Tibial nerve (tissue), 4 donors: ENCODE measurements around the gene B3GNT5. TPM values are rescaled to one million over a fixed set of nuclear protein-coding genes. Genes with fewer than 3 reads are reported as not detected.

Experiments used
- DNase-seq, 2 donors: peaks; one replicate each; pipeline ENCODE4 v3.0.0-alpha.2; 2019; ENCODE audit warnings: low spot score in 2 of 2
- H3K27ac ChIP-seq, 4 donors: fragments of 200-600 bp; sonication (generic) in 3 of 4; one replicate each; pipeline ENCODE4 v1.5.1; 2017 to 2019; ENCODE audit warnings: mild to moderate bottlenecking in 1 of 4
- H3K27me3 ChIP-seq, 2 donors: fragments of 200-600 bp; sonication (generic) in 1 of 2; one replicate each; pipeline versions ENCODE4 v1.5.1 to v1.6.0; 2017 to 2019
- H3K36me3 ChIP-seq, 3 donors: fragments of 200-600 bp; sonication (generic); one replicate each; pipeline ENCODE4 v1.5.1; 2018 to 2019
- H3K4me1 ChIP-seq, 4 donors: fragments of 200-600 bp; sonication (generic) in 3 of 4; one replicate each; pipeline ENCODE4 v1.5.1; 2017 to 2019
- H3K4me3 ChIP-seq, 4 donors: fragments of 200-600 bp; sonication (generic) in 3 of 4; one replicate each; pipeline ENCODE4 v1.5.1; 2017 to 2019; ENCODE audit warnings: mild to moderate bottlenecking in 1 of 4, moderate library complexity in 1 of 4
- H3K9me3 ChIP-seq, 4 donors: fragments of 200-600 bp; sonication (generic) in 3 of 4; one replicate each; pipeline ENCODE4 v1.5.1; 2017 to 2019
- CTCF ChIP-seq, 5 experiments: fragments of 200-600 bp in 3 of 5; fragments of 450-650 bp in 2 of 5; sonication (generic) in 3 of 5; IDR thresholded peaks; one replicate each; pipeline ENCODE4 v1.5.1; 2016 to 2019; ENCODE audit warnings: antibody characterized with exemption in 5 of 5, mild to moderate bottlenecking in 3 of 5, moderate library complexity in 2 of 5
- EP300 ChIP-seq, 2 donors: sonication (generic); formaldehyde crosslinking; IDR thresholded peaks; one replicate each; pipeline ENCODE4 v1.6.1; 2017; ENCODE audit warnings: antibody characterized with exemption in 2 of 2, mild to moderate bottlenecking in 1 of 2
- POLR2A ChIP-seq, 2 donors: fragments of 450-650 bp; IDR thresholded peaks; one replicate each; pipeline ENCODE4 v1.6.1; 2017; ENCODE audit warnings: antibody characterized with exemption in 2 of 2, mild to moderate bottlenecking in 2 of 2, moderate library complexity in 2 of 2
- WGBS, 2 donors: methylation state at CpG; one replicate each; pipeline ENCODE4 v1.1.5; 2018; 5-methylcytosine and 5-hydroxymethylcytosine counted together
- total RNA-seq, 4 donors: library from RNA; depleted of rRNA; stranded (reverse); fragments of >200 nt; gene quantifications; one replicate each; pipeline ENCODE4 v1.1.0, GENCODE V29; 2016

The B3GNT5 gene
- total RNA-seq, 4 donors from 2014 or later, result 7.1 to 10.7 (median 9.2) TPM

- 1% methylated on average over 23 to 54 of the region's 111 CpGs for WGBS, 2 donors
- Histone ChIP-seq H3K36me3 (no peaks in the 10 kb centered on the region), H3K27ac (peak overlapping the region; percentile 86 to 98 (median 95)), H3K27me3 (no peaks in the 10 kb centered on the region), H3K9me3 (no peaks in the 10 kb centered on the region), H3K4me1 (peaks cover 0 to 20% (median 5%) of the 10 kb centered on the region in 4 donors), H3K4me3 (peak overlapping the region; percentile 56 to 72 (median 70))
- no peak for TF ChIP-seq CTCF (IDR thresholded peaks at IDR 0.05)
- TF ChIP-seq POLR2A (IDR thresholded peaks at IDR 0.05), result peak in 1 of 2 donors; percentile 38
- TF ChIP-seq EP300 (IDR thresholded peaks at IDR 0.05), result peak in 1 of 2 donors; percentile 80
- peak; percentile 44 to 48 for DNase-seq
These were observed 754 bp downstream of the B3GNT5 start for GRCh38 chr3:183253528-183254486.

GRCh38 chr3:183254487-183255347, 1.7 kb downstream of the B3GNT5 start:
- Histone ChIP-seq H3K27me3 (no peaks in the 10 kb centered on the region), H3K4me1 (peaks cover 0 to 21% (median 7%) of the 10 kb centered on the region in 4 donors), H3K4me3 (peak overlapping the region; percentile 56 to 72 (median 70)), H3K27ac (peak overlapping the region; percentile 86 to 98 (median 95)), H3K9me3 (no peaks in the 10 kb centered on the region), H3K36me3 (no peaks in the 10 kb centered on the region)
- TF ChIP-seq POLR2A (IDR thresholded peaks at IDR 0.05), result no peak
- no peak for TF ChIP-seq EP300 (IDR thresholded peaks at IDR 0.05)
- no peak for DNase-seq
- 16 to 25% methylated on average over 34 to 46 of the region's 49 CpGs for WGBS, 2 donors

DNA sequence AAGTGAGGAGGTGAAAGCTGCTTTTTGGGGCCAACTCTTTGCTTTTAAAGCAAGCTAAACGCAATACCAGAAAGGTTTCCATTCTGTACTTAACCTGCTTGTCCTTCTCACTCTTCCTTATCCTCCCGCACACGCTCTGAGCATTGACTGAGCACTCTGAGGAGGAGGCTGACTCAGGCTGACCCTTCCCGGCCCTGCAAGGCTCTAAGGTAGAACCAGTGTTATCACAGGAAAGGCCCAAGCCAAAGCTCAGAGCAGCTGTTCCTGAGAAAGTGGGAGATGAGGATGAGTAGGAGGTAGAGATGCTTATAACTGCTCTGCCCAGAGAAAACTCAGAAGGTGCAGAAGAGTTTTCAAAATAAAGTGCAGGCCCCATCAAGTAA, 2.3 kb downstream of the B3GNT5 start:
- H3K4me1 ChIP-seq, result peaks cover 0 to 27% (median 9%) of the 10 kb centered on the region in 4 donors
- peak overlapping the region; percentile 37 to 98 (median 95) for H3K27ac ChIP-seq
- no peaks in the 10 kb centered on the region for H3K36me3 ChIP-seq
- peak overlapping the region; percentile 56 to 72 (median 70) for H3K4me3 ChIP-seq
- TF ChIP-seq POLR2A (IDR thresholded peaks at IDR 0.05), result no peak
- no peak for TF ChIP-seq EP300 (IDR thresholded peaks at IDR 0.05)
- TF ChIP-seq CTCF (IDR thresholded peaks at IDR 0.05), result no peak
- no peaks in the 10 kb centered on the region for H3K9me3 ChIP-seq
- no peaks in the 10 kb centered on the region for H3K27me3 ChIP-seq
- 72 to 79% methylated on average over 4 of the region's 4 CpGs for WGBS, 2 donors
- DNase-seq, result no peak

DNA sequence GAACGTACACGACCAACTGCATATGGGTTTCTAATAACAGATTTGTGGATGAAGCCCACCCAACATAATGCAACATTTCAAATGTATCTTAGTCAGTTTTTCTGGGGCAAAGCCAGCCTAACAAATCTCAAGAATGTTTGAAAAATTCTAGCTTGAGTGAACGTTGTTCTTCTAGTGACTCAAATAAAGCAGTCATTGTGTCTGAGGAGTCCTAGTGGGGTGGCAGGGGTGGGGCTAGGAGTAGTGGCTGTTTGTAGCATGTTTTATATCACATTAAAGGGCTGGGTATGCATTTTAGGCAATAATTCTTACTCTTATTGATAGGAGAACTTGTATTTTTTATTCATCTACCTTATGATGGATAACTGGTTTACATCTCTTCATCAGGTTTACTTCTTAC, 6.0 kb downstream of the B3GNT5 start:
- no peaks in the 10 kb centered on the region for H3K27me3 ChIP-seq
- no peak overlapping the region for H3K4me3 ChIP-seq
- no peak for DNase-seq
- no peaks in the 10 kb centered on the region for H3K36me3 ChIP-seq
- H3K27ac ChIP-seq, result peak overlapping the region; percentile 76 to 98 (median 86)
- peaks cover 0 to 54% (median 23%) of the 10 kb centered on the region in 4 donors for H3K4me1 ChIP-seq
- TF ChIP-seq EP300 (IDR thresholded peaks at IDR 0.05) (no peak), CTCF (IDR thresholded peaks at IDR 0.05) (no peak), POLR2A (IDR thresholded peaks at IDR 0.05) (no peak)
- no peaks in the 10 kb centered on the region for H3K9me3 ChIP-seq
- 51 to 52% methylated on average over 3 of the region's 3 CpGs for WGBS, 2 donors

GRCh38 chr3:183259621-183260020, 6.6 kb downstream of the B3GNT5 start:
- TF ChIP-seq EP300 (IDR thresholded peaks at IDR 0.05) (no peak), POLR2A (IDR thresholded peaks at IDR 0.05) (no peak), CTCF (IDR thresholded peaks at IDR 0.05) (no peak)
- H3K4me1 ChIP-seq, result peaks cover 0 to 59% (median 26%) of the 10 kb centered on the region in 4 donors
- H3K9me3 ChIP-seq, result no peaks in the 10 kb centered on the region
- WGBS, 2 donors, result 40 to 54% methylated on average over 2 of the region's 2 CpGs
- peak overlapping the region; percentile 76 to 98 (median 86) for H3K27ac ChIP-seq
- H3K27me3 ChIP-seq, result no peaks in the 10 kb centered on the region
- no peak for DNase-seq
- no peaks in the 10 kb centered on the region for H3K36me3 ChIP-seq
- no peak overlapping the region for H3K4me3 ChIP-seq
